NOMO-1 treated with DMSO at 0.1 percent for 48 hours (cell line): Measurements from ENCODE around the gene GPR84.
A peak's percentile ranks its signal among the peaks of the same experiment; 100 is the strongest.

Source experiments
- DNase-seq: peaks from one replicate; lab custom pipeline; 2025; ENCODE audit not compliant: unreplicated experiment; lab: John Stamatoyannopoulos, UW

GPR84 gene

GRCh38 chr12:54392485-54393206 lies 28.4 kb upstream of the GPR84 start:
- DNase-seq: no peak

GRCh38 chr12:54390668-54391551 lies 26.6 kb upstream of the GPR84 start:
- DNase-seq: peak; percentile 59

GRCh38 chr12:54390176-54390667 lies 25.9 kb upstream of the GPR84 start:
- peak; percentile 39 for DNase-seq

- no peak for DNase-seq
These were observed 25.4 kb upstream of the GPR84 start for GRCh38 chr12:54389607-54390175.

GRCh38 chr12:54389134-54389508 lies 24.8 kb upstream of the GPR84 start:
- no peak for DNase-seq

GRCh38 chr12:54388237-54389133 lies 24.2 kb upstream of the GPR84 start:
- DNase-seq: no peak

GRCh38 chr12:54387114-54387467 lies 22.8 kb upstream of the GPR84 start:
- DNase-seq: no peak

- no peak for DNase-seq
These were observed 22.3 kb upstream of the GPR84 start for GRCh38 chr12:54386403-54387113.

GRCh38 chr12:54385251-54385914 lies 21.1 kb upstream of the GPR84 start:
- peak; percentile 81 for DNase-seq

- peak; percentile 93 for DNase-seq
These were observed 20.3 kb upstream of the GPR84 start, which contains the start of gene ZNF385A for GRCh38 chr12:54384591-54385041. TSS of gene ZNF385A (minus strand) at chr12:54384733. CDS start at chr12:54384514, 219 bp downstream.

- DNase-seq: peak; percentile 85
These were observed 18.8 kb upstream of the GPR84 start for GRCh38 chr12:54383041-54383609.

- DNase-seq: no peak
These were observed 16.9 kb upstream of the GPR84 start for GRCh38 chr12:54381136-54381535.

GRCh38 chr12:54379398-54380201 lies 15.3 kb upstream of the GPR84 start:
- peak; percentile 78 for DNase-seq

- DNase-seq: no peak
These were observed 14.6 kb upstream of the GPR84 start for GRCh38 chr12:54378796-54379397.

GRCh38 chr12:54377797-54378515 lies 13.7 kb upstream of the GPR84 start:
- DNase-seq: no peak

GRCh38 chr12:54377007-54377406 lies 12.7 kb upstream of the GPR84 start:
- no peak for DNase-seq

GRCh38 chr12:54376596-54376995 lies 12.3 kb upstream of the GPR84 start:
- no peak for DNase-seq
